ENCODE measurements around the gene ASNSD1. TPM values are rescaled to one million over a fixed set of nuclear protein-coding genes. Genes with fewer than 3 reads are reported as not detected.
"Not testable (repeated sequence)": the region's sequence is repeated elsewhere in the genome, so short reads cannot be mapped to it uniquely, and the experiment has no call there.

Gene ASNSD1
- total RNA-seq, 4 donors from 2014 or later, result 68.1 to 114 (median 87.3) TPM

DNA sequence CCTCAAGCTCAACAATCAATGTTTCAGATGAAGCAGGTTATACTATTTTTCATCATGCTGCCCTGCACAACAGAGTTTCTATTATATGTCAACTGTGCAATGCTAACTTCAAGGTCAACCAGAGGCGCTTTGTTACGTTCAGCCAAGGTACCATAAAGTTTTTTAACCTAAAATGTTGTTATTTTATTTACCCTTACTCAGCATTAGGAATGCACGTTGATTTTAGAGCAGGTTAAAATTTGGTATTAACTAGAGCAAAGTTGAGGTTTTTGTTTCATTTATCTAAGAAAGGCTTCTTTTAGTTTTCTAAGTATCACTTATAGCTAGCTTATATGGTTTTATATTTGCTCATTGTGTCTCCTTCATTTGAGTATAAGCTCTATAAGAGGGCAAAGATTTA, 35.0 kb downstream of the ASNSD1 start:
- DNase-seq (no peak), ATAC-seq (no peak)
- TF ChIP-seq, protein P1, sequence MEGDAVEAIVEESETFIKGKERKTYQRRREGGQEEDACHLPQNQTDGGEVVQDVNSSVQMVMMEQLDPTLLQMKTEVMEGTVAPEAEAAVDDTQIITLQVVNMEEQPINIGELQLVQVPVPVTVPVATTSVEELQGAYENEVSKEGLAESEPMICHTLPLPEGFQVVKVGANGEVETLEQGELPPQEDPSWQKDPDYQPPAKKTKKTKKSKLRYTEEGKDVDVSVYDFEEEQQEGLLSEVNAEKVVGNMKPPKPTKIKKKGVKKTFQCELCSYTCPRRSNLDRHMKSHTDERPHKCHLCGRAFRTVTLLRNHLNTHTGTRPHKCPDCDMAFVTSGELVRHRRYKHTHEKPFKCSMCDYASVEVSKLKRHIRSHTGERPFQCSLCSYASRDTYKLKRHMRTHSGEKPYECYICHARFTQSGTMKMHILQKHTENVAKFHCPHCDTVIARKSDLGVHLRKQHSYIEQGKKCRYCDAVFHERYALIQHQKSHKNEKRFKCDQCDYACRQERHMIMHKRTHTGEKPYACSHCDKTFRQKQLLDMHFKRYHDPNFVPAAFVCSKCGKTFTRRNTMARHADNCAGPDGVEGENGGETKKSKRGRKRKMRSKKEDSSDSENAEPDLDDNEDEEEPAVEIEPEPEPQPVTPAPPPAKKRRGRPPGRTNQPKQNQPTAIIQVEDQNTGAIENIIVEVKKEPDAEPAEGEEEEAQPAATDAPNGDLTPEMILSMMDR (IDR thresholded peaks at IDR 0.05 in 4 of 5, conservative IDR thresholded peaks at IDR 0.05 in 1 of 5), result no peak
- TF ChIP-seq POLR2A (IDR thresholded peaks at IDR 0.05), result no peak
- no peaks in the 10 kb centered on the region for H3K4me1 ChIP-seq
- H3K36me3 ChIP-seq, result no peaks in the 10 kb centered on the region
- H3K27ac ChIP-seq, result no peak overlapping the region
- in situ Hi-C loops (cut with MboI; ENCODE audit: low sequenced_read_pairs in 4 of 4), result loop anchor here in 1 of 4 donors (5.0 kb wide), 1 partner anchor 34 kb away; the partner anchor contains the start of gene ASNSD1
- H3K4me3 ChIP-seq, result no peak overlapping the region
- no peaks in the 10 kb centered on the region for H3K27me3 ChIP-seq
- intact Hi-C loops (cut with DNase I; ENCODE audit: low total_unique reads), result no loop called here
- no peaks in the 10 kb centered on the region for H3K9me3 ChIP-seq

DNA sequence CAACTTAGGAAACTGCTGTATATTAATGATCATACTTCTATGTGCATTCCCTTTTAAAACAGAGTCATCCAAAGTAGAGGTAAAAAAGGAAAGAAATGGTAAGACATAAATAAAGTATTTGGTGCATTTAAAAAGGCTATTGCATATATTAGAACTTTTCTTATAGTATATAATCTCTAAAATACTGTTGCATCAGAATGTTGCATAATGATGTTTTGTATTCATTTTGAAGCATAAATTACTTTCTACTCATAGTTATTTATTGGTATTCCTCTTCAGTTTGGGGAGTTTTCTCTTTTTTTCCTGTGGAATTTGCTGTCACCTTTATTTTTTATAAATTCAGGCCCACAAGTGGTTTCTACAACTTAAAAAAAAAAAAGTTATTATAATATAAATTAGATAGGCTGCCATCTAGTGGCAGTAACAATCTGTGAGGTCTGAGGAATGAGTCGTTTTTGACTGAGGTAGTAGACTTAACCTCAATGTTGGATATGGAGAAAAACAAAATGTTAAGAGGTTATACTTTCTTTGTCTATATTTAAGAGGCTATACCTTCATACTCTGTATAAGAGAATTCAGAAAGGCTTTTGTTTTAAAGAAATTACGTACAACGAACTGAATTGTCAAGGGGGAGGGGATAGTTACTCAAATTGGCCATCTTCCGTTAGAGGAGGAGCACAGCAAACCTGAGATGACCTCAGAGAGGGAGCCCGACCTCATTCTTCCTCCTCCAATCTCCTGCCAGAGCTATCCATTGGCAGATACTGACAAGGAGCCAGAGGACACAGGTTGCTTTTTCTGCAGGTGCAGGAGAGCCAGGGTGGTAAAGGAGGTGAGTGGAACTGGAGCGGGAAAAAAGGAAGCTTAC, 37.0 kb downstream of the ASNSD1 start:
- no peak for TF ChIP-seq POLR2A (IDR thresholded peaks at IDR 0.05)
- TF ChIP-seq, protein P1 (IDR thresholded peaks at IDR 0.05 in 4 of 5, conservative IDR thresholded peaks at IDR 0.05 in 1 of 5), result peak; percentile 47 to 76 (median 56)
- intact Hi-C loops (cut with DNase I; ENCODE audit: low total_unique reads), result loop anchor here (1.0 kb wide), 2 partner anchors 24 to 37 kb away; partner anchors contain the start of genes ANKAR and ASNSD1
- DNase-seq (no peak), ATAC-seq (peak; percentile 86 to 92)
- in situ Hi-C loops (cut with MboI; ENCODE audit: low sequenced_read_pairs in 4 of 4), result loop anchor here in 1 of 4 donors (5.0 kb wide), 1 partner anchor 36 kb away; the partner anchor contains the start of gene ASNSD1
- Histone ChIP-seq H3K27ac (peak overlapping the region; percentile 22 to 61 (median 44)), H3K36me3 (no peaks in the 10 kb centered on the region), H3K4me3 (no peak overlapping the region), H3K4me1 (no peaks in the 10 kb centered on the region), H3K27me3 (no peaks in the 10 kb centered on the region), H3K9me3 (no peaks in the 10 kb centered on the region)

DNA sequence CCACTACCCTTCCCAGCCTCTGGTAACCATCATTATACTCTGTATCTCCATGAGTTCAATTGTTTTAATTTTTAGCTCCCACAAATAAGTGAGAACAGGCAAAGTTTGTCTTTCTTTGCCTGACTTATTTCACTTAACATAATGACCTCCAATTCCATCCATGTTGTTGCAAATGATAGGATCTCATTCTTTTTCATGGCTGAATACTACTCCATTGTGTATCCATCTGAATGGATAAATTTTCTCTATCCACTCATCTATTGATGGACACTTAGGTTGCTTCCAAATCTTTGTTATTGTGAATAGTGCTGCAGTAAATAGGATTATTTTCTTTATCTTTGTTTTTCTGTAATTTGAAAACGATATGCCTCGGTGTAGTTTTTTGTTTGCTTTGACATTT, 39.4 kb downstream of the ASNSD1 start:
- no peak for TF ChIP-seq POLR2A (IDR thresholded peaks at IDR 0.05)
- no peaks in the 10 kb centered on the region for H3K4me1 ChIP-seq
- intact Hi-C loops (cut with DNase I; ENCODE audit: low total_unique reads) (no loop called here), in situ Hi-C loops (cut with MboI; ENCODE audit: low sequenced_read_pairs in 4 of 4) (loop anchor here in 2 of 4 donors (5.0 kb wide), 2 partner anchors 33 to 43 kb away; no protein-coding TSS in a partner anchor)
- H3K4me3 ChIP-seq, result no peak overlapping the region
- no peak overlapping the region for H3K27ac ChIP-seq
- H3K27me3 ChIP-seq, result no peaks in the 10 kb centered on the region
- no peaks in the 10 kb centered on the region for H3K9me3 ChIP-seq
- no peak for DNase-seq
- no peak for ATAC-seq
- H3K36me3 ChIP-seq, result no peaks in the 10 kb centered on the region

DNA sequence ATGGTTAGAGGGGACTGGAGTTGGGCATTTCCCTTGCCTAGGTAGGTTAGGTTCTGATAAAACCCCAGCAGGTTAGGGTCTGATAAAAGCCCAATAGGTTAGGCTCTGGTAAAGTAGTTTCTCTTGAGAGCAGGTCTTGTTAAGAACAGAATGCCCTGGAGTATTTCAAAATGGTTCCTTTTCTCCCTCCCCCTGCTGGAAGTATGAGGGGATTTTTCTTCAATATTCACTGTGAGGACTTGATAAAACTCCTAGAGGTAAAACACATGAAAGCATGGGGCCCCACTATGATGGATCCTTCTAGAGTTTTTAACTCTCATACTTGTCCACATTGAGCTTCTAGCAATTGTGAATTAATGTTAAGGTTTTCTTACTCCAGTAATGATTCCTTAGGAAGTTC, 40.8 kb downstream of the ASNSD1 start:
- in situ Hi-C loops (cut with MboI; ENCODE audit: low sequenced_read_pairs in 4 of 4), result loop anchor here in 2 of 4 donors (5.0 kb wide), 2 partner anchors 35 to 45 kb away; no protein-coding TSS in a partner anchor
- H3K4me3 ChIP-seq, result no peak overlapping the region
- TF ChIP-seq POLR2A (IDR thresholded peaks at IDR 0.05), result no peak
- TF ChIP-seq, protein P1 (IDR thresholded peaks at IDR 0.05 in 4 of 5, conservative IDR thresholded peaks at IDR 0.05 in 1 of 5), result no peak

DNA sequence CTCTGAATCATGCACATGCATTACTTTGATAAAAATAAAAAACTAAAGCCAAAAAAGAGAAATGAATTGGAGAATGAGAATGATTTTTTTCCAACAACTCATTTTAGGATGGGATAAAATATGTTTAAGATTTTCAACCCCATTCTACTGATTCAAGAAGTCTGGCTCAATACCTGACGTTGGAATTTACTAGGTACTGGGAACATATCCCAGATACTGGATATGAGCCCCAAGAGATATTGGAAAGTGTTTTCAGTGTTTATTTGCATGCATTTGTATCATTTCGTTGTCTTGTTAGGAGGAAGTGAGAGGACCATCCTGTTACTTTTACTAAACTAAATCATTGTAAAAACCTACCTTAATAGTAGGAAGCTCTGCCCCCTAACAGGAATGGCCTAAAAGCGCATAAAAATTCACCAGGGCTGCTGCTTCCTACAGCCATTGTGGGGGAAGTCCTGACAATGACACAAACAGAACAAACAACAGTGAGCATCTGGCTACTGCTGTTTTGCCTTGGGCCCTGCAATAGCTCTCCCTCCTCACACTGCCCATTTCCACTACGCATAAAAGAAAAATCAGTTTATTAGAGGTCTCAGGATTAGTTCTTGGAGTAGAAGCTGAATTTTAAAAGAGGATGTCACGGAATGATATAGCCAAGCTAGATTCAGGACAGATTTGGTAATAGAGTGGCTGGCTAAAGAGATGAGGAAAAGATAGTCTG, 48.4 kb downstream of the ASNSD1 start:
- no peak overlapping the region for H3K27ac ChIP-seq
- intact Hi-C loops (cut with DNase I; ENCODE audit: low total_unique reads) (no loop called here), in situ Hi-C loops (cut with MboI; ENCODE audit: low sequenced_read_pairs in 4 of 4) (no loop called here)
- no peaks in the 10 kb centered on the region for H3K27me3 ChIP-seq
- H3K4me1 ChIP-seq, result no peaks in the 10 kb centered on the region
- H3K4me3 ChIP-seq, result no peak overlapping the region
- no peaks in the 10 kb centered on the region for H3K9me3 ChIP-seq
- H3K36me3 ChIP-seq, result peaks cover 0 to 13% of the 10 kb centered on the region in 2 donors
- ATAC-seq (no peak), DNase-seq (no peak)
- no peak for TF ChIP-seq POLR2A (IDR thresholded peaks at IDR 0.05)
- TF ChIP-seq, protein P1 (IDR thresholded peaks at IDR 0.05 in 4 of 5, conservative IDR thresholded peaks at IDR 0.05 in 1 of 5), result no peak

More for the DNA sequence above, 40.8 kb downstream of the ASNSD1 start:
- no peaks in the 10 kb centered on the region for H3K4me1 ChIP-seq
- no peaks in the 10 kb centered on the region for H3K9me3 ChIP-seq
- H3K27me3 ChIP-seq, result no peaks in the 10 kb centered on the region
- ATAC-seq, result no peak
- DNase-seq, result no peak
- H3K27ac ChIP-seq, result no peak overlapping the region
- intact Hi-C loops (cut with DNase I; ENCODE audit: low total_unique reads), result no loop called here
- H3K36me3 ChIP-seq, result no peaks in the 10 kb centered on the region

DNA sequence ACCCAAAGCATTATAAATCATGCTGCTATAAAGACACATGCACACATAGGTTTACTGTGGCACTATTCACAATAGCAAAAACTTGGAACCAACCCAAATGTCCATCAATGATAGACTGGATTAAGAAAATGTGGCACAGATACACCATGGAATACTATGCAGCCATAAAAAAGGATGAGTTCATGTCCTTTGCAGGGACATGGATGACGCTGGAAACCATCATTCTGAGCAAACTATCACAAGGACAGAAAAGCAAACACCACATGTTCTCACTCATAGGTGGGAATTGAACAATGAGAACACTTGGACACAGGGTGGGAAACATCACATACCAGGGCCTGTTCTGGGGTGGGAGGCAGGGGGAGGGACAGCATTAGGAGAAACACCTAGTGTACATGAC, 56.3 kb downstream of the ASNSD1 start:
- H3K9me3 ChIP-seq; H3K27ac ChIP-seq; DNase-seq; H3K4me1 ChIP-seq; H3K36me3 ChIP-seq; H3K27me3 ChIP-seq; in situ Hi-C loops (cut with MboI; ENCODE audit: low sequenced_read_pairs in 4 of 4); intact Hi-C loops (cut with DNase I; ENCODE audit: low total_unique reads); ATAC-seq; H3K4me3 ChIP-seq: not testable (repeated sequence)
